Neural progenitor cell (in vitro differentiated cells): ENCODE results near the gene GPR132. TPM values are rescaled to one million over a fixed set of nuclear protein-coding genes. Genes with fewer than 3 reads are reported as not detected.

ENCODE experiments used
- DNase-seq: peaks from one replicate; pipeline ENCODE4 v3.0.0-alpha.2; 2016; ENCODE audit warnings: low spot score
- H2AFZ ChIP-seq: fragments of 200-600 bp; sonication (generic); replicated peaks from 2 replicates; pipeline ENCODE4 v1.6.1; 2016; ENCODE audit warnings: antibody characterized with exemption
- H3F3A ChIP-seq: fragments of 200-600 bp; sonication (generic); 2 replicates; pipeline ENCODE4 v1.6.1; 2016; ENCODE audit warnings: antibody characterized with exemption, low read depth
- H3K27ac ChIP-seq: fragments of 200-600 bp; sonication (generic); 2 replicates; pipeline ENCODE4 v1.5.1; 2016; ENCODE audit warnings: mild to moderate bottlenecking
- H3K27me3 ChIP-seq: fragments of 200-600 bp; sonication (generic); 2 replicates; pipeline ENCODE4 v1.6.1; 2016; ENCODE audit warnings: mild to moderate bottlenecking, moderate library complexity
- H3K36me3 ChIP-seq: fragments of 200-600 bp; sonication (generic); 2 replicates; pipeline ENCODE4 v1.5.1; 2016
- H3K4me1 ChIP-seq: fragments of 200-600 bp; sonication (generic); 2 replicates; pipeline ENCODE4 v1.6.1; 2016; ENCODE audit warnings: mixed run types
- H3K4me2 ChIP-seq: fragments of 200-600 bp; sonication (generic); 2 replicates; pipeline ENCODE4 v1.6.1; 2016
- H3K4me3 ChIP-seq: fragments of 200-600 bp; sonication (generic); 2 replicates; pipeline ENCODE4 v1.5.1; 2016
- H3K79me2 ChIP-seq: fragments of 200-600 bp; sonication (generic); 2 replicates; pipeline ENCODE4 v1.6.1; 2016; ENCODE audit warnings: low read depth
- H3K9ac ChIP-seq: fragments of 200-600 bp; sonication (generic); 2 replicates; pipeline ENCODE4 v1.6.1; 2016
- H3K9me3 ChIP-seq: fragments of 200-600 bp; sonication (generic); 2 replicates; pipeline ENCODE4 v1.5.1; 2016; ENCODE audit warnings: low read depth
- H4K20me1 ChIP-seq: fragments of 200-600 bp; sonication (generic); 2 replicates; pipeline ENCODE4 v1.6.1; 2016; ENCODE audit warnings: low read depth
- H3K27ac Mint-ChIP-seq: 3 replicates; pipeline ENCODE4 v1.8.0; 2021; ENCODE audit warnings: mixed read lengths
- H3K27me3 Mint-ChIP-seq: 2 replicates; pipeline ENCODE4 v1.8.0; 2022; ENCODE audit warnings: low read depth, mild to moderate bottlenecking, inconsistent platforms, moderate library complexity, mixed read lengths; ENCODE audit not compliant: insufficient read depth
- H3K36me3 Mint-ChIP-seq: 3 replicates; pipeline ENCODE4 v1.8.0; 2021; ENCODE audit warnings: mixed read lengths
- H3K4me1 Mint-ChIP-seq: 3 replicates; pipeline ENCODE4 v1.8.0; 2021; ENCODE audit warnings: mixed read lengths
- H3K4me3 Mint-ChIP-seq: 3 replicates; pipeline ENCODE4 v1.8.0; 2021; ENCODE audit warnings: mild to moderate bottlenecking, moderate library complexity, mixed read lengths
- H3K9me3 Mint-ChIP-seq: 3 replicates; pipeline ENCODE4 v1.8.0; 2020; ENCODE audit warnings: mixed read lengths
- EZH2 ChIP-seq: fragments of 200-600 bp; sonication (generic); IDR thresholded peaks from 2 replicates; pipeline ENCODE4 v1.6.1; 2017; ENCODE audit warnings: antibody characterized with exemption, mild to moderate bottlenecking, moderate library complexity
- EZH2phosphoT487 ChIP-seq: fragments of 200-600 bp; sonication (generic); IDR thresholded peaks from 2 replicates; pipeline ENCODE4 v1.6.1; 2017; ENCODE audit warnings: antibody characterized with exemption
- total RNA-seq: library from RNA; depleted of rRNA; stranded (reverse); fragments of >200 nt; gene quantifications from 2 replicates; pipeline ENCODE4 v1.2.3, GENCODE V29; 2015; ENCODE audit warnings: low replicate concordance
- TF ChIP-seq, protein P1 (sequence below): fragments of 200-600 bp; sonication (generic); IDR thresholded peaks from 2 replicates; pipeline ENCODE4 v1.5.1; 2017; ENCODE audit warnings: antibody characterized with exemption, mild to moderate bottlenecking

Gene GPR132
- total RNA-seq, 1 donor from 2014 or later: 0.51 TPM

DNA sequence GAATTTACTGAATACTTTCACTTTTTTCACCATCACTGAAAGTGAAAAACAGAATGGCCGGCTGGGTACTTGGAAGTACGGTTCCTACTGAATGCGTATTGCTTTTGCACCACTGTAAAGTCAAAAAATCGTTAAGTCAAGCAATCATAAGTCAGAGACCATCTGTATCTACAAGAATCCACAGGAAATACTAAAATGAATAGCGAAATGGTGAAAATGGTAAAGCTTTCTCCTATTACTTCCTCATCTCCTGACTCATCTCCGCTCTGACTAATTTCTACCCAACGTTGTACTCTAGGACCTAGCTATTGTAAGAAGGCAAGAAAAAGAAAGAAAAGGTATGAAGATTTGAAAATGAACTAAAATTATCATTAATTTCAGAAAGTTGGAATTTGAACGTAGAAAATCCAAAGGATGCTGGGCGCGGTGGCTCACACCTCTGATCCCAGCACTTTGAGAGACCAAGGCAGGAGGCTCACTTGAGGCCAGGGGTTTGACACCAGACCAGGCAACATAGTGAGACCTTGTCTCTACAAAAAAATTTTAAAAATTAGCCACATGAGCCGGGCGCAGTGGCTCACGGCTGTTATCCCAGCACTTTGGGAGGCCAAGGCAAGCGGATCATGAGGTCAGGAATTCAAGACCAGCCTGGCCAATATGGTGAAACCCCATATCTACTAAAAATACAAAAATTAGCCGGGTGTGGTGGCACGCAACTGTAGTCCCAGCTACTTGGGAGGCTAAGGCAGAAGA, 39.0 kb downstream of the GPR132 start:
- Histone ChIP-seq H3K9me3 (no peaks in the 10 kb centered on the region), H3K27ac (no peak overlapping the region), H3K4me1 (no peaks in the 10 kb centered on the region), H3K9ac (no peak overlapping the region), H3K4me3 (no peak overlapping the region), H3F3A (peaks cover 9% of the 10 kb centered on the region), H3K79me2 (peaks cover 14% of the 10 kb centered on the region), H4K20me1 (no peaks in the 10 kb centered on the region), H3K27me3 (peaks cover 15% of the 10 kb centered on the region), H3K4me2 (no peak overlapping the region), H3K36me3 (no peaks in the 10 kb centered on the region), H2AFZ (no peak overlapping the region)
- TF ChIP-seq EZH2: no peak
- no peak for TF ChIP-seq EZH2phosphoT487
- TF ChIP-seq, protein P1, sequence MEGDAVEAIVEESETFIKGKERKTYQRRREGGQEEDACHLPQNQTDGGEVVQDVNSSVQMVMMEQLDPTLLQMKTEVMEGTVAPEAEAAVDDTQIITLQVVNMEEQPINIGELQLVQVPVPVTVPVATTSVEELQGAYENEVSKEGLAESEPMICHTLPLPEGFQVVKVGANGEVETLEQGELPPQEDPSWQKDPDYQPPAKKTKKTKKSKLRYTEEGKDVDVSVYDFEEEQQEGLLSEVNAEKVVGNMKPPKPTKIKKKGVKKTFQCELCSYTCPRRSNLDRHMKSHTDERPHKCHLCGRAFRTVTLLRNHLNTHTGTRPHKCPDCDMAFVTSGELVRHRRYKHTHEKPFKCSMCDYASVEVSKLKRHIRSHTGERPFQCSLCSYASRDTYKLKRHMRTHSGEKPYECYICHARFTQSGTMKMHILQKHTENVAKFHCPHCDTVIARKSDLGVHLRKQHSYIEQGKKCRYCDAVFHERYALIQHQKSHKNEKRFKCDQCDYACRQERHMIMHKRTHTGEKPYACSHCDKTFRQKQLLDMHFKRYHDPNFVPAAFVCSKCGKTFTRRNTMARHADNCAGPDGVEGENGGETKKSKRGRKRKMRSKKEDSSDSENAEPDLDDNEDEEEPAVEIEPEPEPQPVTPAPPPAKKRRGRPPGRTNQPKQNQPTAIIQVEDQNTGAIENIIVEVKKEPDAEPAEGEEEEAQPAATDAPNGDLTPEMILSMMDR: no peak
- Mint-ChIP-seq H3K36me3 (no peaks in the 10 kb centered on the region), H3K4me3 (no peak overlapping the region), H3K9me3 (no peaks in the 10 kb centered on the region), H3K4me1 (peaks cover 22% of the 10 kb centered on the region), H3K27ac (no peak overlapping the region), H3K27me3 (no peaks in the 10 kb centered on the region)
- no peak for DNase-seq

DNA sequence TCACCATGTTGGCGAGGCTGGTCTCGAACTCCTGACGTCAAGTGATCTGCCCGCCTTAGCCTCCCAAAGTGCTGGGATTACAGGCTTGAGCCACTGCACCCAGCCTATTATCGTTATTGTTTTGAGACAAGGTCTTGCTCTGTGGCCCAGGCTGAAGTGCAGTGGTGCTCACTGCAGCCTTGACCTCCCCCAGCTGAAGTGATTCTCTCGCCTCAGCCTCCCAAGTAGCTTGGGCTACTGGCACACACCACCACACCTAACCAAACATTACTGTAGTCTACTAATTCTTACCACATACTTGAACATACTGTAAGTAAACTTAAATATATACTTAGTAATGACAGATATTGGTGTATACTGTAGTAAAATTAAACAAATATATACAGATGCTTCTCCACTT, 39.8 kb downstream of the GPR132 start:
- Histone ChIP-seq H4K20me1 (peaks cover under 1% of the 10 kb centered on the region), H3K9ac (no peak overlapping the region), H3K79me2 (peaks cover 19% of the 10 kb centered on the region), H3K27ac (no peak overlapping the region), H3K4me2 (no peak overlapping the region), H3K9me3 (no peaks in the 10 kb centered on the region), H3F3A (peaks cover 9% of the 10 kb centered on the region), H2AFZ (no peak overlapping the region), H3K4me3 (no peak overlapping the region), H3K36me3 (no peaks in the 10 kb centered on the region), H3K4me1 (no peaks in the 10 kb centered on the region), H3K27me3 (peaks cover 7% of the 10 kb centered on the region)
- Mint-ChIP-seq H3K4me3 (no peak overlapping the region), H3K36me3 (no peaks in the 10 kb centered on the region), H3K27ac (no peak overlapping the region), H3K4me1 (peaks cover 22% of the 10 kb centered on the region), H3K27me3 (no peaks in the 10 kb centered on the region), H3K9me3 (no peaks in the 10 kb centered on the region)
- TF ChIP-seq, protein P1: no peak
- TF ChIP-seq EZH2phosphoT487: no peak
- TF ChIP-seq EZH2: no peak
- no peak for DNase-seq

DNA sequence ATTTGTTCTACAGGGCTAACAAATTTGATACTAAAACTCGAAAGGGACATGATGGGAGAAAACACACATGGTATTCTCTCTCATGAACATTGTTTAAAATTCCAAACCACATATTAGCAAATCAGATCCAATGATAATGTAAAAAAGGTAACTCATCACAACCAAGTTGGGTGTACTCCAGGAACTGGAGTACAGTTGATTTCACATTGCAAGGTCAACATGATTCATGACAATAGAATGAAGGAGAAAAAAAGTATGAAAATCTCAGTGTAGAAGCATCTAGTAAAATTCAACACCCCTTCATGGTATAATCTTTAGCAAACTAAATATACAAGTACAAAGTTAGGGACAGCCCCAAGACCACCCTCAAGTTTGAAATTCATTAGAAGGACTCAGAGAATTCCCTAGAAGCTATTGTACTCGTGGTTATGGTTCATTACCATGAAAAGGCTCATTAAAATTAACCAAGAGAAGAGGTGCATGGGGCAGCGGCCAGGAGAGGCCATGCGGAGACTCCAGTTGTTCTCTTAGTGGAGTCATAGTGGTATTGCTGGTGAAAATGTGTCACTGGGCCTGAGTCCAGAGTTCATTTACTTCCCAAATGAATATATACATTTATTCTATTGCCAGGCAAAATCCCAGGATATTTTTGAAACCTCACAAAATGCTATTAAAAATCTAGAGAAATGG, 41.3 kb downstream of the GPR132 start:
- no peak for DNase-seq
- TF ChIP-seq, protein P1: no peak
- TF ChIP-seq EZH2phosphoT487 (no peak), EZH2 (no peak)
- Histone ChIP-seq H3F3A (peaks cover 9% of the 10 kb centered on the region), H3K27ac (no peak overlapping the region), H3K9me3 (no peaks in the 10 kb centered on the region), H4K20me1 (peaks cover 15% of the 10 kb centered on the region), H3K9ac (no peak overlapping the region), H3K4me3 (no peak overlapping the region), H3K36me3 (no peaks in the 10 kb centered on the region), H3K4me1 (peaks cover 9% of the 10 kb centered on the region), H3K4me2 (no peak overlapping the region), H3K79me2 (peaks cover 33% of the 10 kb centered on the region), H3K27me3 (peaks cover 2% of the 10 kb centered on the region), H2AFZ (no peak overlapping the region)
- Mint-ChIP-seq H3K27me3 (peaks cover 7% of the 10 kb centered on the region), H3K4me1 (peaks cover 34% of the 10 kb centered on the region), H3K36me3 (peaks cover 5% of the 10 kb centered on the region), H3K4me3 (peak overlapping the region; percentile 20), H3K9me3 (no peaks in the 10 kb centered on the region), H3K27ac (no peak overlapping the region)
